Uterus (tissue), 4 donors: ENCODE data around the gene FAM163B. TPM values are rescaled to one million over a fixed set of nuclear protein-coding genes. Genes with fewer than 3 reads are reported as not detected.
A peak's percentile ranks its signal among the peaks of the same experiment; 100 is the strongest.

Experiments
- DNase-seq, 2 donors: peaks; one replicate each; pipeline ENCODE4 v3.0.0-alpha.2; 2019 to 2020
- H3K27ac ChIP-seq, 2 donors: fragments of 200-600 bp; sonication (generic); 1 replicate in 1 of 2; 2 replicates in 1 of 2; pipeline ENCODE4 v1.5.1; 2016 to 2018
- H3K27me3 ChIP-seq, 2 donors: fragments of 200-600 bp; sonication (generic); one replicate each; pipeline ENCODE4 v1.5.1; 2018 to 2019; ENCODE audit warnings: control low read depth in 1 of 2
- H3K36me3 ChIP-seq, 2 donors: fragments of 200-600 bp; sonication (generic); one replicate each; pipeline ENCODE4 v1.5.1; 2019; ENCODE audit warnings: control low read depth in 1 of 2
- H3K4me1 ChIP-seq, 2 donors: fragments of 200-600 bp; sonication (generic); one replicate each; pipeline ENCODE4 v1.5.1; 2018 to 2019; ENCODE audit warnings: control low read depth in 1 of 2
- H3K4me3 ChIP-seq, 2 donors: fragments of 200-600 bp; sonication (generic); 1 replicate in 1 of 2; 2 replicates in 1 of 2; pipeline ENCODE4 v1.5.1; 2018 to 2019; ENCODE audit warnings: mild to moderate bottlenecking in 1 of 2
- H3K9me3 ChIP-seq, 2 donors: fragments of 200-600 bp; sonication (generic); one replicate each; pipeline ENCODE4 v1.5.1; 2019; ENCODE audit warnings: control low read depth in 1 of 2
- POLR2A ChIP-seq, 2 donors: fragments of 450-650 bp; IDR thresholded peaks; one replicate each; pipeline ENCODE4 v1.6.1; 2016; ENCODE audit warnings: antibody characterized with exemption in 2 of 2, mild to moderate bottlenecking in 1 of 2, moderate library complexity in 1 of 2
- intact Hi-C: fragments of 100-400 bp; cut with DNase I; formaldehyde crosslinking; loops from one replicate; pipeline ENCODE4 v1.15.1; 2023; ENCODE audit warnings: low total_unique reads
- total RNA-seq, 4 donors: library from RNA; depleted of rRNA in 3 of 4; stranded (reverse); fragments of >200 nt in 3 of 4; gene quantifications; one replicate each; pipeline versions ENCODE4 v1.1.0 to v1.2.4, GENCODE V29; 2014 to 2023
- TF ChIP-seq, protein P1 (sequence below), 4 experiments: fragments of 200-600 bp in 2 of 4; fragments of 450-650 bp in 2 of 4; sonication (generic) in 2 of 4; IDR thresholded peaks; one replicate each; pipeline ENCODE4 v1.5.1; 2016 to 2019; ENCODE audit warnings: antibody characterized with exemption in 4 of 4, mild to moderate bottlenecking in 2 of 4, moderate library complexity in 1 of 4
- donor health status: DM: yes; HTN: yes; CAD: no.

FAM163B gene
- total RNA-seq, 4 donors from 2014 or later = not detected

DNA sequence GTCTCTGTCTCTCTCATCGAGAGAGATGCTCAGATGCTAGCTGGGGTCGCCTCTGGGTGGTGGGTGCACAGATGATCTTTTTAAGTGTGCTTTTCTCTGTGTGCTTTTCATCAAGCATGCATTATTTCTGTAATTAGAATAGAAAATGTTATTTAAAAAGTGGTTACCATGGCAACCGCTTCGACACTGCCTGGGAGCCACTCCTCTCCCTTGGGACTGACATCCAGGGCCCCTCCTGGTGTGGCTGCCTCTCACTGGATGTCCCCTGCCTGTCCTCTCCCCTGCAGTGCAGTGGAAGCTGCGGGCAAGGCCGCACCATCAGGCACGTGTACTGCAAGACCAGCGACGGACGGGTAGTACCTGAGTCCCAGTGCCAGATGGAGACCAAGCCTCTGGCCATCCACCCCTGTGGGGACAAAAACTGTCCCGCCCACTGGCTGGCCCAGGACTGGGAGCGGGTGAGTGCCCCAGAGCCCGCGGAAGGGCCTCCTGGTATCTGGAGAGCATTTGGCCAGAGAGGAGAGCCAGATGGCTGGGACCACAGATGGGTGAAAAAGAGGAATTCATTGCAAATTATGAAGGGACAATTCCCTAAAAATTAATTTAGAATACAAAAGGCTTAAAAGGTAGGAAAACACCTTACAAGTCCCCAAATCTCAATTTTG is 39.9 kb downstream of the FAM163B start:
- H3K36me3 ChIP-seq = no peaks in the 10 kb centered on the region
- H3K27me3 ChIP-seq = no peaks in the 10 kb centered on the region
- no peaks in the 10 kb centered on the region for H3K4me1 ChIP-seq
- H3K4me3 ChIP-seq = no peak overlapping the region
- TF ChIP-seq, protein P1, sequence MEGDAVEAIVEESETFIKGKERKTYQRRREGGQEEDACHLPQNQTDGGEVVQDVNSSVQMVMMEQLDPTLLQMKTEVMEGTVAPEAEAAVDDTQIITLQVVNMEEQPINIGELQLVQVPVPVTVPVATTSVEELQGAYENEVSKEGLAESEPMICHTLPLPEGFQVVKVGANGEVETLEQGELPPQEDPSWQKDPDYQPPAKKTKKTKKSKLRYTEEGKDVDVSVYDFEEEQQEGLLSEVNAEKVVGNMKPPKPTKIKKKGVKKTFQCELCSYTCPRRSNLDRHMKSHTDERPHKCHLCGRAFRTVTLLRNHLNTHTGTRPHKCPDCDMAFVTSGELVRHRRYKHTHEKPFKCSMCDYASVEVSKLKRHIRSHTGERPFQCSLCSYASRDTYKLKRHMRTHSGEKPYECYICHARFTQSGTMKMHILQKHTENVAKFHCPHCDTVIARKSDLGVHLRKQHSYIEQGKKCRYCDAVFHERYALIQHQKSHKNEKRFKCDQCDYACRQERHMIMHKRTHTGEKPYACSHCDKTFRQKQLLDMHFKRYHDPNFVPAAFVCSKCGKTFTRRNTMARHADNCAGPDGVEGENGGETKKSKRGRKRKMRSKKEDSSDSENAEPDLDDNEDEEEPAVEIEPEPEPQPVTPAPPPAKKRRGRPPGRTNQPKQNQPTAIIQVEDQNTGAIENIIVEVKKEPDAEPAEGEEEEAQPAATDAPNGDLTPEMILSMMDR (IDR thresholded peaks at IDR 0.05) = no peak
- TF ChIP-seq POLR2A (IDR thresholded peaks at IDR 0.05) = no peak
- H3K27ac ChIP-seq = no peak overlapping the region
- no peak for DNase-seq
- no peaks in the 10 kb centered on the region for H3K9me3 ChIP-seq
- intact Hi-C loops = no loop called here

DNA sequence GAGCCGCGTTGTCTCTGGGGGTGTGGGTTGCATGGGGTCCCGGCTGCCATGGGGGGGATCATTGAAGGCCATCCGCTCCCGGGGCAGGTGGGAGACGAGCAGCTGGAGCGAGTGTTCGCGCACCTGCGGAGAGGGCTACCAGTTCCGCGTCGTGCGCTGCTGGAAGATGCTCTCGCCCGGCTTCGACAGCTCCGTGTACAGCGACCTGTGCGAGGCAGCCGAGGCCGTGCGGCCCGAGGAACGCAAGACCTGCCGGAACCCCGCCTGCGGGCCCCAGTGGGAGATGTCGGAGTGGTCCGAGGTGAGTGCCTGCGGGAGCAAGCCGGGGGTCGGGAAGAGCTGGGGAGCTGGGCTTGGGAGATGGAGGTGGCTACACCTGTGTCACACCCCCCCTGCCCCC is 41.0 kb downstream of the FAM163B start:
- Histone ChIP-seq H3K9me3 (no peaks in the 10 kb centered on the region), H3K4me1 (peaks cover 0 to 2% of the 10 kb centered on the region in 2 donors), H3K4me3 (no peak overlapping the region), H3K27ac (no peak overlapping the region), H3K36me3 (no peaks in the 10 kb centered on the region), H3K27me3 (no peaks in the 10 kb centered on the region)
- intact Hi-C loops = no loop called here
- no peak for DNase-seq
- TF ChIP-seq, protein P1 (IDR thresholded peaks at IDR 0.05) = no peak
- TF ChIP-seq POLR2A (IDR thresholded peaks at IDR 0.05) = no peak

DNA sequence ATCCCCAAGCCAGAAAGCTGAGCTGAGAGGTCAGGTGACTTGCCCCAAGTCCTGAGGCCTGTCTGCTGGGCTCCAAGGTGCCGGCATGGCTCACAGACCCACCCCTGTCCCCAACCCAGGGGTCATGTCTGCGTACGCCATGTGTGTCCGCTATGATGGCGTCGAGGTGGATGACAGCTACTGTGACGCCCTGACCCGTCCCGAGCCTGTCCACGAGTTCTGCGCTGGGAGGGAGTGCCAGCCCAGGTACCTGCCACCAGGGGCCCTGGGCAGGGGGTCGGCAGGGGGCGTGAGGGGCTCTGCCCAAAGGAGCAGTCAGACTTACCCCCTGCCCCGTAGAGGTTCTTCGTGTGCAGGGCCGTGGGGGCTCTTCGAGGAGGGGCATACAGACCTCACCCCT is 42.4 kb downstream of the FAM163B start:
- intact Hi-C loops = no loop called here
- Histone ChIP-seq H3K4me3 (no peak overlapping the region), H3K9me3 (no peaks in the 10 kb centered on the region), H3K36me3 (no peaks in the 10 kb centered on the region), H3K27me3 (no peaks in the 10 kb centered on the region), H3K4me1 (peaks cover 0 to 6% of the 10 kb centered on the region in 2 donors), H3K27ac (no peak overlapping the region)
- no peak for DNase-seq
- no peak for TF ChIP-seq POLR2A (IDR thresholded peaks at IDR 0.05)
- TF ChIP-seq, protein P1 (IDR thresholded peaks at IDR 0.05) = no peak

DNA sequence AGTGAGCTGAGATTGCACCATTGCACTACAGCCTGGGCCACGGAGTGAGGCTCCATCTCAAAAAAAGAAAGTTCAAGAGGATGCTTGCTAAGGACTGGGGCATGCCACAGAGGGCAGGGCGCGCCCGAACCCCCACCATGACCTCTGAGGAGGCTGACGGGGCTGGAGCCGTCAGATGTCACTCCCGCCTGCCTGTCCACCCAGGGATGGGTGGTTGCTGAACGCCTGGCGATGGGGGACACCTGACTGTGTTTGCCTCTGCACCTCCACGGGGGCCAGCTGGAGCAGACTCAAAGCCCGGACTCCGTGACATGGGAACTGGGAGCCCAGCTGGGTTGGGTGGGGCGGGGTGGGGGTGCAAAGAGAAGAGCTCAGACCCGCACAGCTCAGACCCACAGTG is 42.8 kb downstream of the FAM163B start:
- H3K4me3 ChIP-seq = no peak overlapping the region
- no peaks in the 10 kb centered on the region for H3K36me3 ChIP-seq
- no peak overlapping the region for H3K27ac ChIP-seq
- no peak for DNase-seq
- no peak for TF ChIP-seq POLR2A (IDR thresholded peaks at IDR 0.05)
- TF ChIP-seq, protein P1 (IDR thresholded peaks at IDR 0.05) = no peak
- no peaks in the 10 kb centered on the region for H3K27me3 ChIP-seq
- no peaks in the 10 kb centered on the region for H3K9me3 ChIP-seq
- intact Hi-C loops = no loop called here
- H3K4me1 ChIP-seq = peaks cover 0 to 6% of the 10 kb centered on the region in 2 donors

DNA sequence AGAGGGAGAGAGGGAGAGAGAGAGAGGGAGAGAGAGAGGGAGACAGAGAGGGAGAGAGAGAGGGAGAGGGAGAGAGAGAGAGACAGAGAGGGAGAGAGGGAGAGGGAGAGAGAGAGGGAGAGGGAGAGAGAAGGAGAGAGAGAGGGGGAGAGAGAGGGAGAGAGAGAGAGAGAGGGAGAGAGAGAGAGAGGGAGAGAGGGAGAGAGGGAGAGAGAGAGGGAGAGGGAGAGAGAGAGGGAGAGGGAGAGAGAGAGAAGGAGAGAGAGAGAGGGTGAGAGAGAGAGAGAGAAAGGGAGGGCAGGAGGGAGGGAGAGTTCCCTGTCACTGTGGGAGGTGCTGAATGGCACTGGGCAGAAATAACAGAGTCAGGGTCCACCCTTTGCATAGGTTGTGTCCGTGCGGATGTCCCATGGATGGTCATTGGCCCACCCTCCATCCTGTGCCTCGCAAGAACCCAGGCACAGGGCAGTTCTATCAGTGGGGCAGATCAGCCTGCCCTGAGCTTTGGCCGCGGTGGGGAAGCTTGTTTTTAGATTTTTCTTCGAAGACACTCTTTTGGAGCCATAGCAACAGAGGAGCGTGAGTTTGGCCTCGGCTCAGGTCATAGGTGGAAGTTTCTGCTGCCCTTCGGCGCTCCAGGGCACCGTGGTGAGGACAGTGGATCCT is 44.6 kb downstream of the FAM163B start:
- no peak overlapping the region for H3K4me3 ChIP-seq
- H3K27ac ChIP-seq = peak overlapping the region in 1 of 2 donors; percentile 55
- TF ChIP-seq, protein P1 (IDR thresholded peaks at IDR 0.05) = peak in 3 of 4 experiments; percentile 4 to 39 (median 19)
- no peak for TF ChIP-seq POLR2A (IDR thresholded peaks at IDR 0.05)
- no peaks in the 10 kb centered on the region for H3K27me3 ChIP-seq
- intact Hi-C loops = no loop called here
- no peaks in the 10 kb centered on the region for H3K36me3 ChIP-seq
- peaks cover 0 to 6% of the 10 kb centered on the region in 2 donors for H3K4me1 ChIP-seq
- no peak for DNase-seq
- H3K9me3 ChIP-seq = no peaks in the 10 kb centered on the region
